HAP-1 (cell line): ENCODE data around the gene KCNN3.

Experiments used
- DNase-seq, 2 experiments: peaks; one replicate each; pipeline ENCODE4 v3.0.0-alpha.2; 2016 to 2020; ENCODE audit warnings: low spot score in 2 of 2
- H3K27me3 ChIP-seq: fragments of 250-450 bp; sonication (Bioruptor Pico); 2 replicates; pipeline ENCODE4 v1.5.1; 2020; ENCODE audit warnings: low read depth, mild to moderate bottlenecking, moderate library complexity
- H3K36me3 ChIP-seq: fragments of 250-450 bp; sonication (Bioruptor Pico); replicated peaks from 2 replicates; pipeline ENCODE4 v1.5.1; 2020; ENCODE audit warnings: mild to moderate bottlenecking
- H3K4me1 ChIP-seq: fragments of 250-450 bp; sonication (Bioruptor Pico); 2 replicates; pipeline ENCODE4 v1.5.1; 2020; ENCODE audit warnings: mild to moderate bottlenecking
- H3K4me3 ChIP-seq: fragments of 250-450 bp; sonication (Bioruptor Pico); 2 replicates; pipeline ENCODE4 v1.5.1; 2020; ENCODE audit warnings: mild to moderate bottlenecking, moderate library complexity
- H3K9me3 ChIP-seq: fragments of 250-450 bp; sonication (Bioruptor Pico); 2 replicates; pipeline ENCODE4 v1.5.1; 2020; ENCODE audit warnings: mild to moderate bottlenecking, moderate library complexity
- in situ Hi-C: fragments of 300-500 bp; cut with MboI; formaldehyde crosslinking; loops from 3 replicates; pipeline ENCODE4 v1.14.3; 2020; ENCODE audit warnings: low sequenced_read_pairs, inconsistent platforms, mixed read lengths

KCNN3 gene

DNA sequence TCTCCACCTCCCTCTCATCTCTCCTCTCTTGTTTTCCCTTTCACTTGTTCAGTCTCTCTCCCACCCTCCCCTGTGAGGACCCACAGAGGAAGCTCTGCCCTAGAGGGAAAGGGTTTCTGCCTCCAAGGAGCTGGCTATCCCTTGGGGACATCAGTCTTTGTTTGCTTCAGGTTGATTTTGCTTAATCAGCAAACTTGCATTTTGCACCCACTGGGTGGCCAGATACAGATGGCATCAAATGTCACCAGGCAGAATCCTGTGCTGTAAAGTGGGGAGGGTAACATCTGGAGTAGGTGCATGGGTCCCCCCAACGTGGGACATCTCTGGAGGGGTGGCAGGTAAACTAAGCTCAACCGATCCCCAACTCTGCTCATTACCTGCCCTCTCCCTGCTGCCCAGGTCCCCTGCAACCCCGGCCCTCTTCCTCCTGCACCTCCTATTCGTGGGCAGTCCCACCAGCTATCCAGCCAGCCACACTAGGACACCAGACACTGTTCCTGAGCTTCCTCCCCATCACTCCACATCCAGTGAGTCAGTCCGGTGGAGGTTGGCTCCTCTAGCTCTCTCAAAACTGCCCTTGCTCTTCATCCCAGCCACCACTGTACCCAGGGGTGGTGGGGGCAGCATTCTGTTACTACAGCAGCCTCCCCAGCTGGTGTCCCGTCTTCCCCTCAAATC is 123.3 kb downstream of the KCNN3 start:
- Histone ChIP-seq H3K9me3 (no peaks in the 10 kb centered on the region), H3K4me1 (peaks cover 8% of the 10 kb centered on the region; the same call in 1 of the 2 replicates), H3K27me3 (peaks cover 12% of the 10 kb centered on the region; the same call in 1 of the 2 replicates), H3K4me3 (no peak overlapping the region), H3K36me3 (no peaks in the 10 kb centered on the region)
- no peak for DNase-seq
- in situ Hi-C loops, result no loop called here

DNA sequence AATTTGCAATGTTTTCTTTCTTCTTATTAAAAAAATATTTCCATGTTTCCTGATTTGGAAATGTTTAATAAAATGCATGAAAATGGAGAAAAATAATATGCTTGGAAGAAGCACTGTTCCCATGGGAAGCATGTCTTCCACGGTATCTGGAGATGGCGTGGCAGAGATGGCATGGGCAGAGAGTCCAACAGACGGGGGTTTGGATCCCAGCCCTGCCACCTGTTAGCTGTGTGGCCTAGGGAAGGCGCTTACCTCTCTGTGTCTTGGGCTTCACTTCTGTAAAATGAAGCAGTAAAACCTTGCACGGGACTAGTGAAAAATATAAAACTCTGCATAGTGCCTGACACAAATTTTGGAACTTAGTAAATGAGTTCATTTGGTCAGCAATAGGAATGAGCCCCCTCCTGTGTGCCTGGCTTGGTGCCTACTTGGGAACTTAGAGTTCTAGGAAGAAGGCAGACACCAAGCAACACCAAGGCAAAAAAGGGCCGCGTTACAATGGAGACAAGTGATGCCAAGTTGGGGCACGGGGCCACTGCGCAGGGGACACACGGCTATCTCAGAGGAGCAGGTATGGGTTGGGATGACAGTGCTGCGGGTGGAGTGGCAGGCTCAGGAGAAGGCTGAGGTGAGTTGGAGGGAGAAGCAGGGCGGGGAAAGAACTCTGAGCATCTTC is 124.2 kb downstream of the KCNN3 start:
- in situ Hi-C loops, result no loop called here
- no peaks in the 10 kb centered on the region for H3K36me3 ChIP-seq
- no peak overlapping the region for H3K4me3 ChIP-seq
- H3K9me3 ChIP-seq, result no peaks in the 10 kb centered on the region
- H3K27me3 ChIP-seq, result peaks cover 12% of the 10 kb centered on the region; the same call in 1 of the 2 replicates
- peaks cover 8% of the 10 kb centered on the region; the same call in 1 of the 2 replicates for H3K4me1 ChIP-seq
- DNase-seq, result no peak

DNA sequence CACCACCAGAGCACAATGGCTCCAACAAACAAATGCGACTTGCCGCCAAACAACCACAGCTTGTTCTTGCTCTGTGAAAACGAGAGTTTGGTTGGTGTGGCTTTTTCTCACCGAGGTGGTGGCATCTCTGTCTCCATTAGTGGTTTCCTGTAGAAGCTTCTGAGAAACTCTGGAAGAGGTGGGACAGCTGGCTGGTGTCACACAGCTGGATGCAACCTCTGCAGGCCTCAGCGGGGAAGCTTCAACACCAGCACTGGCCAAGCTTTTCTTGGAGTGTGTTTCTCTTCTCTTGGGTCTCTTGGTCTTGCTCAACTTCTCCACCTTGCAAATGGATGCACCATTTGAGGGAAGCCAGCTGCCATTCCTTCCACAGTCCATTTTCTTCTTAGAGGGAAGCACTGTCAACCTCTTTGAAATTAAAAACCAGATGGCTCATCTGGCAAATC is 124.8 kb downstream of the KCNN3 start:
- in situ Hi-C loops, result no loop called here
- Histone ChIP-seq H3K9me3 (peaks cover under 1% of the 10 kb centered on the region), H3K36me3 (no peaks in the 10 kb centered on the region), H3K4me3 (no peak overlapping the region), H3K4me1 (peaks cover 9% of the 10 kb centered on the region; the same call in 1 of the 2 replicates), H3K27me3 (peaks cover 12% of the 10 kb centered on the region; the same call in 1 of the 2 replicates)
- no peak for DNase-seq

- H3K4me3 ChIP-seq, result no peak overlapping the region
- DNase-seq, result no peak
- H3K4me1 ChIP-seq, result peaks cover 10% of the 10 kb centered on the region; the same call in 1 of the 2 replicates
- in situ Hi-C loops, result no loop called here
- H3K36me3 ChIP-seq, result no peaks in the 10 kb centered on the region
- peaks cover 14% of the 10 kb centered on the region; the same call in 1 of the 2 replicates for H3K27me3 ChIP-seq
- peaks cover 7% of the 10 kb centered on the region for H3K9me3 ChIP-seq
Observed at GRCh38 chr1:154744352-154745035, 125.6 kb downstream of the KCNN3 start.

GRCh38 chr1:154743526-154744036 is 126.5 kb downstream of the KCNN3 start:
- Histone ChIP-seq H3K27me3 (peaks cover 21% of the 10 kb centered on the region), H3K9me3 (peaks cover 13% of the 10 kb centered on the region), H3K36me3 (no peaks in the 10 kb centered on the region), H3K4me3 (no peak overlapping the region), H3K4me1 (peaks cover 10% of the 10 kb centered on the region; the same call in 1 of the 2 replicates)
- in situ Hi-C loops, result no loop called here
- no peak for DNase-seq

DNA sequence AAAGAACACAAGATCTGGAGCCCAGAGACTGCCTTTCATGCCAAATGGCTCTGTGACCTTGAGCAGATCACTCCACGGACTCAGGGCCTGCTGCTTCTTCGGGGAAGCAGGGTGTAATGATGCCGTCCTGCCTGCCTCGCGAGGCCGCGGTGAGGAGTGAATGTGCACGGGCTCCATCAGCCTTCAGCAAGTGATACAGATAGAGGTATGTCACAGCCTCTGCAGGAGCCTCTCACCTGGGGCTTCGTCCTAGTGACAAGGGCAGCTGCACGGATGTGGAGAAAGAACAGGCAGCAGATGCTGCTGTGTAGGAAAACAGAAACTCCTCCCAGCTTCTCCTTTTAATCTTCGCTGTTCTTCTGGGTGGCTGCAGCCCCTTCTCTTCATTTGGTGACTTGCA is 127.5 kb downstream of the KCNN3 start:
- peaks cover 11% of the 10 kb centered on the region for H3K27me3 ChIP-seq

DNA sequence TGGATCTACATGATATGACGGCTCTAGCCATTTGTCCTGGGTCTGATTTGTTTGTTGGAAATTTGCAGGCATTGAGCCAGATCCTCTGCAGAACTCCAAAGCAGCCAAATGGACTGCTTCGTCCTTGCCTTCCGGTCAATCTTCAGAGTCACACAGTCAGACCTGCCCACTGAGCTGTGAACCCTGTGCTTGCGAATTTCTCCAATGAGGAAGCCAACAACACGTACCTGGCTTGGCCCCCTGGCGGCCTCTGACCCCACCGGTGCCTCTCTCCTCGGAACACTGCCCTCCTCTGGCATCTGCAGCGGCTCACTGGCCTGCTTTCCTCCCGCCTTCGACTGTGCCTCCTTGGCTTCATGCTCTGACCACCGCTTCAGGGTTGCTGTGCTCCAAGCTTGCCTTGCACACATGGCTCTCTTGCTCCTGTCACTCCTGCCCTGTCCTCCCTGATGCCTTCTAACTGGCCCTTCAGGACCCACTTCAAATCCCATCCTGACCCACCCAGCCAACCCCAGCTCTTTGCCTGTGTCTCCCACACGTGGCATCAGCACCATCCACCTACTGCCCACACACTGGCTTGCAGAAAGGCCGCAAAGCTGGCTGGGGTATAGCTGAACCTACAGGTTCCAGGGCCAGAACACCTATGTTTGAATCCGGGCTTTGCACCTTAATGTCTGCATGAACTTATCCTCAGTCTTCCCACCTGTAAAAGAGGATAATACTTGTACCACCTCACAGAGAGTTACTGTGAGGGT is 128.2 kb downstream of the KCNN3 start:
- in situ Hi-C loops, result no loop called here
- H3K4me3 ChIP-seq, result no peak overlapping the region
- H3K36me3 ChIP-seq, result no peaks in the 10 kb centered on the region
- H3K9me3 ChIP-seq, result peaks cover 13% of the 10 kb centered on the region
- H3K4me1 ChIP-seq, result peaks cover 10% of the 10 kb centered on the region; the same call in 1 of the 2 replicates
- H3K27me3 ChIP-seq, result peaks cover 8% of the 10 kb centered on the region
- no peak for DNase-seq

More for the DNA sequence above, 127.5 kb downstream of the KCNN3 start:
- Histone ChIP-seq H3K4me3 (no peak overlapping the region), H3K9me3 (peaks cover 13% of the 10 kb centered on the region), H3K36me3 (no peaks in the 10 kb centered on the region), H3K4me1 (peaks cover 10% of the 10 kb centered on the region; the same call in 1 of the 2 replicates)
- in situ Hi-C loops, result no loop called here
- DNase-seq, result no peak

DNA sequence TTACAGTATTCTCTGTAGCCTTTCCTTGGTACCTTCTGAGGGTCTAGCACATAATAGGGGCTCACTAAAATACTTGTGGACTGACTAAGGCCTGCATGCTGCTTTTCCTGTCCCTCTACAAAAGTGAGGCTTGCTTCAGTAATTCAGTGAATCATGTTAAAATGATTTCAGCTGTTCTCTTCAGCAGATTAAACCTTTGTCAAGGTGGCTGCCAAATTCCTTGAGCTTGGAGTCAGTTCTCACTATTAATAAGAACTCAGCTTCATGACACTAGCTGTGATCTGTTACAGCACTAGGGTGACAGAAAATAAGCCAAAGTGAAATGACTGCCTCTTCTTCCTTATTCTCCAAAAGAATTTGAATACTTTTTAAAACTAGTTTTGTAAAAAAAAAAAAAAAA is 128.8 kb downstream of the KCNN3 start:
- no peaks in the 10 kb centered on the region for H3K36me3 ChIP-seq
- H3K27me3 ChIP-seq, result peaks cover 8% of the 10 kb centered on the region
- H3K4me1 ChIP-seq, result peaks cover 10% of the 10 kb centered on the region; the same call in 1 of the 2 replicates
- in situ Hi-C loops, result no loop called here
- no peak for DNase-seq
- no peak overlapping the region for H3K4me3 ChIP-seq
- peaks cover 13% of the 10 kb centered on the region for H3K9me3 ChIP-seq

- Histone ChIP-seq H3K27me3 (peaks cover 8% of the 10 kb centered on the region), H3K4me3 (no peak overlapping the region), H3K9me3 (peaks cover 13% of the 10 kb centered on the region), H3K36me3 (no peaks in the 10 kb centered on the region), H3K4me1 (peaks cover 6% of the 10 kb centered on the region; the same call in 1 of the 2 replicates)
- in situ Hi-C loops, result no loop called here
- DNase-seq, result no peak
Observed at GRCh38 chr1:154739654-154740053, 130.4 kb downstream of the KCNN3 start.

- in situ Hi-C loops, result no loop called here
- peaks cover 8% of the 10 kb centered on the region for H3K27me3 ChIP-seq
- no peak for DNase-seq
Observed at GRCh38 chr1:154736841-154737240, 133.2 kb downstream of the KCNN3 start.

GRCh38 chr1:154735804-154736168 is 134.3 kb downstream of the KCNN3 start:
- no peak for DNase-seq
- Histone ChIP-seq H3K9me3 (peaks cover 13% of the 10 kb centered on the region), H3K4me3 (no peak overlapping the region), H3K36me3 (no peaks in the 10 kb centered on the region), H3K27me3 (peaks cover 8% of the 10 kb centered on the region), H3K4me1 (peaks cover 3% of the 10 kb centered on the region)
- in situ Hi-C loops, result no loop called here

More at GRCh38 chr1:154736841-154737240, 133.2 kb downstream of the KCNN3 start:
- Histone ChIP-seq H3K36me3 (no peaks in the 10 kb centered on the region), H3K4me3 (no peak overlapping the region), H3K9me3 (peaks cover 13% of the 10 kb centered on the region), H3K4me1 (peaks cover 2% of the 10 kb centered on the region; the same call in 1 of the 2 replicates)

DNA sequence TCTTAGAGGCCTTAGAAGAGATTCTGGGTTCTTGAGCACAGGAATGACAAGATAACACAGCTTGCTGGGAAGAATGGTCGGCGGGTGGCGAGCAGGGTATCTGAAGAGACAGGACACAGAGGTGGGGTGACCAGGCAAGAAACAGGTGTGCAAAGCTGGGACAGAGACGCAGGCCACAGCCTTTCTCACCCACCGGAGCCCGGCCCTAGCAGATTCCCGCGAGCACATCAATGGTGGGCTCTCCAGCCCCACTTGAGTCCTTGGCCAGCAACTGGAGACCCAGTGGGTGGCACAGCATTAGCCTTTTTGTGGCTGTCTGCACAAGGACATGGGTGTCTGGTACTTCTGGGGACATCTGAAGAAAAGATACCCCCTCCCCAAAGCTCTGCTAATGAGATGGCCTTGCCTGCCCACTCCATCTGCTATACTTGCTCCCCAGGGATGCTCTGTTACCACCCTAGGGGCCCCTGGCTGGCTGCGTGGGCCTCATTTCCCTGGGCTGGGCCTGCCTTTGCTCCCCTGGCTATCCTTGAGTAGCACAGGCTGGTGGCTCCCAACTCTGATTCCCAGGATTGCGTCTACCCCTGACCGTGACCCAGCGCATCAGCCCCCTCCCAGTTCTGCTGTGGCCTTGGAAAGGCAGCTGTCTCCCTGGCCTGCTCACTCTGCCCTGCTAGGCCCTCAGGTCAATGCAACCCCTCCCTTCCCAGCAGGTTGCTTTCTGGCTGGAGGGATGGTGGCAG is 134.8 kb downstream of the KCNN3 start:
- H3K27me3 ChIP-seq, result peaks cover 8% of the 10 kb centered on the region
- no peak for DNase-seq
- in situ Hi-C loops, result no loop called here
- peaks cover 6% of the 10 kb centered on the region for H3K4me1 ChIP-seq
- H3K9me3 ChIP-seq, result peaks cover 12% of the 10 kb centered on the region
- H3K4me3 ChIP-seq, result no peak overlapping the region
- H3K36me3 ChIP-seq, result no peaks in the 10 kb centered on the region
